Measurements from ENCODE around the gene PRRG4.
"Not testable (repeated sequence)": the region's sequence is repeated elsewhere in the genome, so short reads cannot be mapped to it uniquely, and the experiment has no call there.

Gene PRRG4

GRCh38 chr11:32886180-32886579, 56.5 kb downstream of the PRRG4 start:
- no peak for DNase-seq

DNA sequence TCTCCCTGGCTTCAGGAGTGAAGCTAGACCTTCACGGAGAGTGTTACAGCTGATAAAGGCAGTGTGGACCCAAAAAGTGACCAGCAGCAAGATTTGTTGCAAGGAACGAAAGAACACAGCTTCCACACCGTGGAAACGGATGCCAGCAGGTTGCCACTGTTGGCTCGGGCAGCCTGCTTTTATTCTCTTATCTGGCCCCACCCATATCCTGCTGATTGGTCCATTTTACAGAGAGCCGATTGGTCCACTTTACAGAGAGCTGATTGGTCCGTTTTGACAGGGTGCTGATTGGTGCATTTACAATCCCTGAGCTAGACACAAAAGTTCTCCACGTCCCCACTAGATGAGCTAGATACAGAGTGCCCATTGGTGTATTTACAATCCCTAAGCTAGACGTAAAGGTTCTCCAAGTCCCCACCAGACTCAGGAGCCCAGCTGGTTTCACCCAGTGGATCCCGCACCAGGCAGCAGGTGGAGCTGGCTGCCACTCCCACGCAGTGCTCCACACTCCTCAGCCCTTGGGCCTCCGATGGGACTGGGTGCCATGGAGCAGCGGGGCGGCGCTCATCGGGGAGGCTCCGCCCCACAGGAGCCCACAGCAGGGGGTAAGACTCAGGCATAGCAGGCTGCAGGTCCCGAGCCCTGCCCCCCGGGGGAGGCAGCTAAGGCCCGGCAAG, 58.1 kb downstream of the PRRG4 start:
- not testable (repeated sequence) for DNase-seq

- DNase-seq: not testable (repeated sequence)
Measured at GRCh38 chr11:32888384-32888710, 58.6 kb downstream of the PRRG4 start.

GRCh38 chr11:32888805-32889204, 59.1 kb downstream of the PRRG4 start:
- peak; percentile 47 for DNase-seq

DNA sequence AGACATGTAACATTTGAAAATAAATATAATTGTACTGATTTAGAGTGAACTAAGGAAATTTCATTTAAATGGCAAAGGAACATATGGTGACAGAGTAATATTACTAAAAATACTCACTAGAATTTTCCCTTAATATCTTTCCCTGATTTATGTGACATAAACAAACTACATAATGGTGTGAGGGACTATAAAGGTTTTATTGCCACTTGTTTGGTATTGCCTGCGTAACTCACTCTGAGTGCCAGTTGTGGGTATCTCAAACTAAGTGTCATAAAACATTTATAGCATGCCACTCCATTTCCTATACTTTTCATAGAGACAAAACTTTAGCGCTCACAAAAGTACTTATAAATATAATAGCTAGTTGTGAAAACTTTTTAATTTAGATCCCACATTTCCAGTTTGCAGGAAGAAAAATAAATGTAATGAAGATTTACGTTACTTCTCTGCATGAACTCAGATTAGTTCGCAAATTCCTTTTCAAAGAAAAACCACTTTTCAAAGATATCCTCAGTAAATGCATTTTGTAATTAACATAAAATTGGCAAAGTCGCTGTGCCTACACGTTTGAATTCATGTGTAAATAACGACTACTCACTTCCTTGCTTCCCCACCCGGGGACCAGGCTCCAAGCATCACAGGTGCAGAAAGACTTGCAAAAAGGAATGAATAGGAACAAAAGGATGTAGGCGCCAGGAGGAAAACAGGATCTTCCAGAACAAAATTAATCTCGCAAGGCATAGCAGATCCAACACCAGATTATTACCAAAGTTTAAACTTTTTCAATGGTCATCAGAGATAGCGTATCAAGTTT, 61.3 kb downstream of the PRRG4 start:
- no peak for DNase-seq

GRCh38 chr11:32891657-32892354, 62.1 kb downstream of the PRRG4 start:
- peak; percentile 29 for DNase-seq

DNA sequence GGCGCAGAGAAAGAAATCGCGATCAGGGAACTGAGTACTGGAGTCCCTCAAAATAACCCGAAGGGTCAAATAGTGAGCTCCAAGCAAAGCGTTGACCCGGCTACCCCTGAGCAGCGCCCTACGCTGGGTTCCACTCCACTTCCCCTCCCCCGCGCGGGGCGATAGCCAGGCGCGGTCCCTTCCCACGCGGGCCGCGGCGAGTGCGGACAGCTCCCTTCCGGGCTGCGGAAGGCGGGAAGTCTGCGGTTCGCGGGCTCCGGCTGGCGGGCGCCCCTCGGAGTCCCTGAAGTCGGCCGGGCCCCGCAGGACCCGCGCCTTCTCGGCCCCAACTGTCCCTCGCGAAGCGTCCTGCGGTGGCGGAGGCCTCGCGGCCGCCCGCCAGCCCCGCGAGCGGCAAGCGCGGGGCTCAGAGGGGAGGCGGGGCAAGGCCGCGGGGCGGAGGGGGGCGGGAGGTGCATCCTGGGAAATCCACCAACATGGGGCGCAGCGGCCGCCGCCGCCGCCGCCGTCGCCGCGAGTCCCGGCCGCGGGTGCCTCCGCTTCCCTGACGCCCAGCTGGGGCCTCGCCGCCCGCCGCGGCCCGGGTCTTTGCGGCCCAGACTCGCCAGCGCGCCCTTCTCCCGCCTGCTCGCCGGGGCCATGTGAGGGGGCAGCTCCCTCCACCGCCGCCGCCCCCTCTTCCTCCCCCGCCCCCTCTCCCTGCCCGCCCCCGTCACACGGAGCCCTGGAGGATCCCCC, 62.8 kb downstream of the PRRG4 start, which contains the start of gene QSER1:
Gene QSER1, plus strand, starts transcription at position 457 of the 738 bp plus-strand sequence. CDS start 315 bp downstream, outside the sequence.
- DNase-seq: peak; percentile 68

GRCh38 chr11:32893093-32893342, 63.3 kb downstream of the PRRG4 start:
- DNase-seq: no peak

- DNase-seq: peak; percentile 48
Measured at GRCh38 chr11:32893343-32894148, 63.8 kb downstream of the PRRG4 start.

DNA sequence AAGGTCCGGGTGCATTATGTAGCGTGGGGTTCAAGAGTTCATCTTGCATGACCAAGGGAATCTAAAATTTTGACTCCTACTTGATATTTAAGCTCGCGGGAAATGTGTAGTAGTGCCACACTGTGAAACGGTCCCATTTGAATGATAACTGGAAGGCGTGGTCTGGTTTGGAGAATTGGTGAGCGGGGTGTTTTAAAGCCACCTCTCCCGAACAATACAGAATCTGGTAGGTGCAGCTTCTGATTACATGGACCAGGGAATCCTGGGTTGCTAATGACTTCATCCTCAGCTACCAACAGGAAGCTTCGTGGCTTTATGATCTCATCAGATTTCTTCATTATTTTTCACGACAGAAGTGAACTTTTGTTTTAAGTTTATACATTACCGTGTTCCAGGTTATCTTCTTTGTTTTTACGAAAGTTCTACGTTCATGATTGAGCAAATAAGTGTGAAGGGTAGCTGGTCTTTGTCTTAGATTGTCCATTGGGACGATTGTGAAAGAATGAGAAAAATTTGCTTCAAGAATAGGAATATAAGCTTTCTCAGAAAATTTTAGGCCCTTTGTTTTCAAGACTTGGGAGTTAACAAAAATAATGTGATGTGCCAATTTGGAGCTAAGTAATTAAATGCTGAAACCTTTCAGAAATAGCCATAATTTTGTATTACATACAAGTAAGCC, 64.6 kb downstream of the PRRG4 start:
- peak; percentile 79 for DNase-seq

DNA sequence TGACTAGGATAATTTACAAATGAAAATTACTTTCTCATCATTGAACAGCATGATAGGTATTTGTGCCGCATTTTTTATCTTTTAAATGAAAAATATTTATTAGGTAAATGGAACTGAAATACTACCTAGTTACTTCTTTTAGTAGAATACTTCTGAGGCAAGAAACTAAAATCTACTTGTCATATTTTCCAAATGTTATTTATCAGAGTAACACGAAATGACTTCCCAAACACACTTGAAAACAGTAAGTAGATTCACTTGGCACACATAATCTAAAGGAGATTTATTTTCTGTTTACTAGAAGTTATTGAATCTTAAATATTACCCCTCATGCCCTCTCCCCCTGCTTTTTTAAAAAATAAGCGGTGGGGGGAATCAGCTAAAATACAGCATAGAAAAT, 65.2 kb downstream of the PRRG4 start:
- no peak for DNase-seq

DNA sequence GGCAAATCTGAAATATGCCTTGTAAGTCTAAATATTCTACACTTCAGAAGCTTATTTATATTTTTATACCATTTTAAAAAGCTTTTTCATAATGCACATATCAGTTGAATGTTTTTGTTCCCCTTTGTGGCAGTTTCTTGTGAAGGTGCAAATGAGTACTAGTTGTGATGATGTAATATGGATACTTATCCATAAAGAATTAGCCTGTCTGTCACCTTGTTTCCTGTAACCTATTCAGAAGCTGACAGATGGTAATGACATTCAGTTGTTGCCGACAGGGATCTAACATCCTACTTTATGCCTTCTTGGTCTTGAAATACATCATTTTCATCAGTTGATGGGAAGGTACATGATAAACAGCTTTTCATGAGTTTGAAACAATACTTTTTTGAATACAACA, 65.7 kb downstream of the PRRG4 start:
- DNase-seq: no peak

DNA sequence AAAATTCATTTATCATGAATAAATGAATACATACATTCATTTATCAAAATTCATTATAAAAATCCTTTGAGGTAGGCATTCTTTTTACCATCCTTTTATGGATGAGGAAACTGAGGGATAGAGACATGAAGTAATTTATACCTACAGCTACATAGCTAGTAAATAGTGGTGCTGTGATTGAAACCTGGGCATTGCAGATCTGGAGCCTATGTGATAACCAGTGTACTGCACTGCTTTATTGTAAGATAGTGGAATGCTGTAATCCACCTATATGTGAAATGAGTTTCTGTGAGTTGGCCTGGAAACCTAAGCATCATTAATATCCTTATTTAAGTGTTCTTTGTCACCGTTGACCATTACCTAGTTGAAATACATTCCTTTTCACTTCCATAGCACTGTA, 67.4 kb downstream of the PRRG4 start:
- DNase-seq: no peak

- no peak for DNase-seq
Measured at GRCh38 chr11:32899438-32899837, 69.7 kb downstream of the PRRG4 start.

DNA sequence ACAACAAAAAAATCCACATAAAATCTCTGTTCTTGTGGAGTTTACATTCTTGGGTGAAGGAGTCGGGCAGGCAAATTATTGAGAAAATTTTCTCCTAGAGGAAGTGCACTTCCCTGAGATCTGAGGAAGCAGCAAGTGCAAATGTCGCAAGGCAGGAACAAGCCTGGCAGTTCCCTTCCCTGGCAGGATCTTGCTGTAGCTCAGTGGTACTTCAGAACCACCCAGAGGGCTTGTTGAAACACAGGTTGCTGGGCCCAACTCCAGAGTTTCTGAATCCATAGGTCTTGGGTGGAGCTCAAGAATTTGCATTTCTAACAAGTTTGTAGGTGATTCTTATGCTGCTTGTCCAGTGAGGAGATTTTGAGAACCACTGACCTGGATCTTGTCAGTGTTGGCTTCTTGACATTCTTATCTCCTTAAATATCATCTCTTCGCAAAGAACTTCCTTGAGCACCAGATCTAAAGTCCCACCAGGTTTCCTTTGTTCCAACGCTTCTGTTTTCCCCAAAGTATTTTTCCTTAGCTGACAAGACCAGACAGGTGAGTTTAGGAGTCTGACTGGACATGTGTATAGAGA, 72.5 kb downstream of the PRRG4 start:
- no peak for DNase-seq

GRCh38 chr11:32905028-32905667, 75.4 kb downstream of the PRRG4 start:
- DNase-seq: no peak

Data from fibroblast of skin of abdomen (primary cell).